Uterus (tissue), 2 donors: ENCODE results near the gene HMX1.

Experiments
- CTCF ChIP-seq, 4 experiments: fragments of 200-600 bp in 2 of 4; fragments of 450-650 bp in 2 of 4; sonication (generic) in 2 of 4; IDR thresholded peaks; one replicate each; pipeline ENCODE4 v1.5.1; 2016 to 2019; ENCODE audit warnings: antibody characterized with exemption in 4 of 4, mild to moderate bottlenecking in 2 of 4, moderate library complexity in 1 of 4
- POLR2A ChIP-seq, 2 donors: fragments of 450-650 bp; IDR thresholded peaks; one replicate each; pipeline ENCODE4 v1.6.1; 2016; ENCODE audit warnings: antibody characterized with exemption in 2 of 2, mild to moderate bottlenecking in 1 of 2, moderate library complexity in 1 of 2

- TF ChIP-seq CTCF (IDR thresholded peaks at IDR 0.05) (no peak), POLR2A (IDR thresholded peaks at IDR 0.05) (no peak)
These were observed 29.9 kb downstream of the HMX1 start for GRCh38 chr4:8841678-8842268.
